Heart left ventricle (tissue), 16 donors: ENCODE data around the gene AGPAT4. TPM values are rescaled to one million over a fixed set of nuclear protein-coding genes. Genes with fewer than 3 reads are reported as not detected.

Experiments used
- ATAC-seq, 4 donors: fragments of 200-7000 bp; cut with Tn5 transposase; one replicate each; pipeline ENCODE4 v1.9.1; 2020 to 2022; ENCODE audit warnings: moderate library complexity in 4 of 4, mild to moderate bottlenecking in 3 of 4, moderate number of reproducible peaks in 1 of 4
- DNase-seq, 5 donors: peaks; one replicate each; pipeline ENCODE4 v3.0.0-alpha.2; 2020
- H3K27ac ChIP-seq, 12 donors: fragments of 200-600 bp; sonication (generic) in 4 of 12; one replicate each; pipeline versions ENCODE4 v1.5.0 to v1.8.0; 2016 to 2022; ENCODE audit warnings: mild to moderate bottlenecking in 2 of 12
- H3K27me3 ChIP-seq, 9 donors: fragments of 200-600 bp; sonication (generic) in 2 of 9; one replicate each; pipeline versions ENCODE4 v1.5.1 to v1.8.0; 2016 to 2022; ENCODE audit warnings: mild to moderate bottlenecking in 3 of 9
- H3K36me3 ChIP-seq, 9 donors: fragments of 200-600 bp; sonication (generic) in 2 of 9; one replicate each; pipeline versions ENCODE4 v1.5.0 to v1.8.0; 2018 to 2022; ENCODE audit warnings: mild to moderate bottlenecking in 2 of 9
- H3K4me1 ChIP-seq, 12 donors: fragments of 200-600 bp; sonication (generic) in 4 of 12; one replicate each; pipeline versions ENCODE4 v1.5.0 to v1.8.0; 2016 to 2022; ENCODE audit warnings: mild to moderate bottlenecking in 3 of 12
- H3K4me3 ChIP-seq, 12 donors: fragments of 200-600 bp; sonication (generic) in 4 of 12; one replicate each; pipeline versions ENCODE4 v1.5.0 to v1.8.0; 2017 to 2022; ENCODE audit warnings: mild to moderate bottlenecking in 9 of 12, moderate library complexity in 4 of 12
- H3K9me3 ChIP-seq, 12 donors: fragments of 200-600 bp; sonication (generic) in 4 of 12; one replicate each; pipeline versions ENCODE4 v1.5.0 to v1.8.0; 2016 to 2022; ENCODE audit warnings: mild to moderate bottlenecking in 1 of 12
- CTCF ChIP-seq, 12 donors: fragments of 200-600 bp; sonication (generic) in 4 of 12; IDR thresholded peaks; one replicate each; pipeline versions ENCODE4 v1.5.0 to v1.8.0; 2018 to 2022; ENCODE audit warnings: antibody characterized with exemption in 12 of 12, mild to moderate bottlenecking in 5 of 12
- POLR2A ChIP-seq, 2 donors: fragments of 450-650 bp; IDR thresholded peaks; one replicate each; pipeline ENCODE4 v1.6.1; 2017; ENCODE audit warnings: antibody characterized with exemption in 2 of 2, mild to moderate bottlenecking in 2 of 2, moderate library complexity in 2 of 2
- WGBS, 4 donors: extraction: QIAGEN DNeasy Blood & Tissue Kit in 2 of 4; methylation state at CpG; one replicate each; pipeline versions ENCODE4 v1.1.5 to v1.1.7; 2013 to 2018; 5-methylcytosine and 5-hydroxymethylcytosine counted together
- intact Hi-C, 10 donors: fragments of 100-400 bp; cut with DNase I; formaldehyde crosslinking; loops; one replicate each; pipeline versions ENCODE4 v1.11.1 to v1.14.2; 2022
- polyA plus RNA-seq, 2 donors: library from polyadenylated mRNA; stranded (reverse); fragments of 200-250 nt; gene quantifications; one replicate each; pipeline ENCODE4 v1.2.3, GENCODE V29; 2013
- total RNA-seq, 9 donors: library from RNA; depleted of rRNA in 2 of 9; stranded (reverse); fragments of >200 nt in 2 of 9; fragmentation: NEBNext Ultra II Directional in 3 of 9; extraction: Animal tissue kit (Norgen Biotek cat#: 25700) in 3 of 9; gene quantifications; one replicate each; pipeline versions ENCODE4 v1.1.0 to v1.2.4, GENCODE V29; 2016 to 2023
- donor health status: ischemic (EF 13 %, LVEDD 7.1; RV severe dilation, severe dysfunction).
- donor health status: healthy with polysubstance abuse.
- donor health status: DM: no; HTN: yes; CAD: no.
- donor health status: DM: no; HTN: no; CAD: no.
- donor health status: ischemic (EF 25% LVEDD 6.9; RV normal size, moderate dysfunction).
- donor health status: ischemic (EF 25% LVEDD 5.7; RV mildly dilated, moderate dysfunction).
- donor health status: healthy.
- donor health status: DM: yes; HTN: yes; CAD: no.
- donor health status: ischemic (EF 35%, LVEDD 5.7; RV mildly dilated, moderate dysfunction).
- donor health status: nonischemic (EF 11% LVEDD 7.7; RV severe dilation, severe dysfunction).
- donor health status: DM: yes; HTN: yes; CAD: no.
- donor health status: PGD.
- donor health status: ischemic (EF 29% LVEDD 5.4; RV normal size, mild dysfunction).
- donor health status: nonischemic (EF 23%, LVEDD 6.1; RV moderate dilation, normal function).

The AGPAT4 gene
- total and polyA plus RNA-seq, 11 donors: 0.83 to 5.0 (median 1.8) TPM

- ATAC-seq (no peak), DNase-seq (no peak)
- WGBS, 4 donors: 95 to 96% (median 95%) methylated on average over 5 of the region's 5 CpGs
- H3K27ac ChIP-seq: no peak overlapping the region
- H3K4me3 ChIP-seq: no peak overlapping the region
- no peaks in the 10 kb centered on the region for H3K36me3 ChIP-seq
- H3K9me3 ChIP-seq: peaks cover 0 to 27% (median 10%) of the 10 kb centered on the region in 12 donors
- H3K27me3 ChIP-seq: no peaks in the 10 kb centered on the region
- intact Hi-C loops: no loop called here
- TF ChIP-seq CTCF (IDR thresholded peaks at IDR 0.05) (no peak), POLR2A (IDR thresholded peaks at IDR 0.05) (no peak)
- no peaks in the 10 kb centered on the region for H3K4me1 ChIP-seq
Measured at GRCh38 chr6:161214722-161215121, 59.1 kb downstream of the AGPAT4 start.

- intact Hi-C loops: no loop called here
- WGBS, 4 donors: 53 to 68% (median 58%) methylated on average over 1 of the region's 1 CpG
- Histone ChIP-seq H3K36me3 (no peaks in the 10 kb centered on the region), H3K9me3 (peaks cover 0 to 27% (median 10%) of the 10 kb centered on the region in 12 donors), H3K4me3 (no peak overlapping the region), H3K27me3 (no peaks in the 10 kb centered on the region), H3K4me1 (no peaks in the 10 kb centered on the region), H3K27ac (no peak overlapping the region)
- ATAC-seq (no peak), DNase-seq (no peak)
- TF ChIP-seq POLR2A (IDR thresholded peaks at IDR 0.05) (no peak), CTCF (IDR thresholded peaks at IDR 0.05) (no peak)
Measured at GRCh38 chr6:161212902-161213301, 61.0 kb downstream of the AGPAT4 start.

- WGBS, 4 donors: 85 to 88% (median 86%) methylated on average over 3 of the region's 3 CpGs
- Histone ChIP-seq H3K4me1 (peaks cover 0 to 7% (median 0%) of the 10 kb centered on the region in 12 donors), H3K27ac (no peak overlapping the region), H3K27me3 (no peaks in the 10 kb centered on the region), H3K36me3 (no peaks in the 10 kb centered on the region), H3K9me3 (peaks cover 0 to 27% (median 10%) of the 10 kb centered on the region in 12 donors), H3K4me3 (no peak overlapping the region)
- intact Hi-C loops: no loop called here
- TF ChIP-seq CTCF (IDR thresholded peaks at IDR 0.05) (no peak), POLR2A (IDR thresholded peaks at IDR 0.05) (no peak)
- DNase-seq: no peak
- no peak for ATAC-seq
Measured at GRCh38 chr6:161211380-161212035, 62.4 kb downstream of the AGPAT4 start.

GRCh38 chr6:161210857-161211256, 63.0 kb downstream of the AGPAT4 start:
- Histone ChIP-seq H3K4me1 (peaks cover 0 to 12% (median 0%) of the 10 kb centered on the region in 12 donors), H3K4me3 (no peak overlapping the region), H3K9me3 (peaks cover 0 to 27% (median 10%) of the 10 kb centered on the region in 12 donors), H3K27me3 (no peaks in the 10 kb centered on the region), H3K36me3 (no peaks in the 10 kb centered on the region), H3K27ac (no peak overlapping the region)
- whole genome bisulfite sequencing, 4 donors: 95 to 99% (median 99%) methylated on average over 2 of the region's 2 CpGs
- TF ChIP-seq POLR2A (IDR thresholded peaks at IDR 0.05) (no peak), CTCF (IDR thresholded peaks at IDR 0.05) (no peak)
- ATAC-seq (no peak), DNase-seq (no peak)
- intact Hi-C loops: no loop called here
